SU-DHL-6 (cell line): ENCODE results near the gene TRRAP.

Source experiments
- CTCF ChIP-seq: fragments of 200-600 bp; sonication (generic); IDR thresholded peaks from one replicate; pipeline ENCODE4 v1.5.1; 2017; ENCODE audit warnings: antibody characterized with exemption, mild to moderate bottlenecking, low read length, moderate library complexity; ENCODE audit not compliant: insufficient read depth, poor library complexity, severe bottlenecking
- EZH2phosphoT487 ChIP-seq: fragments of 200-600 bp; sonication (generic), shearing (Covaris generic); conservative IDR thresholded peaks from 2 replicates; pipeline ENCODE4 v1.6.1; 2018; ENCODE audit warnings: mild to moderate bottlenecking, antibody characterized with exemption, low read length, moderate library complexity, mixed read lengths

GRCh38 chr7:98990356-98990755 is 112.0 kb downstream of the TRRAP start:
- TF ChIP-seq CTCF (no peak), EZH2phosphoT487 (no peak)
